GM12892 (cell line): Measurements from ENCODE around the gene C6.

ENCODE experiments used
- POLR2A ChIP-seq: IDR thresholded peaks from 2 replicates; pipeline ENCODE4 v1.6.1; 2011; ENCODE audit warnings: low read depth, low read length, control low read depth
- POLR2AphosphoS5 ChIP-seq: IDR thresholded peaks from 2 replicates; pipeline ENCODE4 v1.6.1; 2011; ENCODE audit warnings: low read depth, low read length, control low read depth
- TAF1 ChIP-seq: IDR thresholded peaks from 2 replicates; pipeline ENCODE4 v1.6.1; 2011; ENCODE audit warnings: low read depth, mild to moderate bottlenecking, control low read depth, low read length, borderline replicate concordance

DNA sequence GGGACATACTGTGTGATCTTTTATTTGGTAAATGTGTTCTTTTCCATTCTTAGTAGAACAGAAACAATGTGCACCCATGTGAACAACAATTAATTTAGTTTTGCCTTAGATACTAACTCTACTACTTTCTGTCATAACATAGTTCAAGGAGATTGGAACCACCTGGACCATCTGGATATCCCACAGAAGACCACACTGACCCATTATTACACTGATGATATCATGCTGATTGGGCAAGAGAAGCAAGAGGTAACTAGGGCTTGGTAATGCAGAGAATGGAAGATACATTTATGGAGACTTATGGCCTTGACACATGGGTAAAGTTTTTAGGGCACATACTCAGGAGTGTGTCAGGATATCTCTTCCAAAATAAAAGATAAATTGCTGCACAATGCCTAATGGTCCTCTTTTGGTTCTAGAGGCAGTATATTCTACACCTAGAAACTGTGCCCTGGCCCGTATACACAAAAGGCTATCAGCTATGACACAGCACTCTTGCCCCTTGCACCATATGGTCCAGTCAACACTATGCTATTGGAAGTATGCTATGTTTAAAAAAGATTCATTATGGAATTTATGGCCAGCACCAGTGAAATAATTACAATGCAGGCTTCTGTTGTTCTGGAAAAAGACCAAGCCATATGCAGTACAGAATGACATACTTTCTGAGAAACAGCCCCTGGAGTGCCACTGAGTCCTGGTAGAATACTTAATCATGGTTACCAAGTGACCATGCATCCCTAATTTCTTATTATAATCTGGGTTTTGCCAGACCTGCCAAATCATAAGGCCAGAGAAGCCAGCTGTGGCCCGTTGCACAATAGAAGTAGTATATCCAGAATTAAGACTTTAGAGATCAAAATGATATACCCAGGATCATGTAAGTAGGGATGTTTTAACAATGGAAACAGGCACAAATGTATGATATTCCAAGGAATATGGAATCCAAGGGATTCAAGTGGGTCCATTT lies 100.6 kb downstream of the C6 start:
- TF ChIP-seq POLR2AphosphoS5 (no peak), POLR2A (no peak), TAF1 (no peak)
